ENCODE results near the gene DNAH2. TPM values are rescaled to one million over a fixed set of nuclear protein-coding genes. Genes with fewer than 3 reads are reported as not detected.

The DNAH2 gene
- polyA plus RNA-seq, 1 of the 3 experiments (the other 2 are of a cell fraction), result 0.13 TPM

GRCh38 chr17:7790150-7790549, 72.6 kb downstream of the DNAH2 start:
- WGBS (ENCODE audit: low lambda C conversion rate), result 90% methylated on average over 5 of the region's 5 CpGs
- TF ChIP-seq, protein P1, sequence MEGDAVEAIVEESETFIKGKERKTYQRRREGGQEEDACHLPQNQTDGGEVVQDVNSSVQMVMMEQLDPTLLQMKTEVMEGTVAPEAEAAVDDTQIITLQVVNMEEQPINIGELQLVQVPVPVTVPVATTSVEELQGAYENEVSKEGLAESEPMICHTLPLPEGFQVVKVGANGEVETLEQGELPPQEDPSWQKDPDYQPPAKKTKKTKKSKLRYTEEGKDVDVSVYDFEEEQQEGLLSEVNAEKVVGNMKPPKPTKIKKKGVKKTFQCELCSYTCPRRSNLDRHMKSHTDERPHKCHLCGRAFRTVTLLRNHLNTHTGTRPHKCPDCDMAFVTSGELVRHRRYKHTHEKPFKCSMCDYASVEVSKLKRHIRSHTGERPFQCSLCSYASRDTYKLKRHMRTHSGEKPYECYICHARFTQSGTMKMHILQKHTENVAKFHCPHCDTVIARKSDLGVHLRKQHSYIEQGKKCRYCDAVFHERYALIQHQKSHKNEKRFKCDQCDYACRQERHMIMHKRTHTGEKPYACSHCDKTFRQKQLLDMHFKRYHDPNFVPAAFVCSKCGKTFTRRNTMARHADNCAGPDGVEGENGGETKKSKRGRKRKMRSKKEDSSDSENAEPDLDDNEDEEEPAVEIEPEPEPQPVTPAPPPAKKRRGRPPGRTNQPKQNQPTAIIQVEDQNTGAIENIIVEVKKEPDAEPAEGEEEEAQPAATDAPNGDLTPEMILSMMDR (IDR thresholded peaks at IDR 0.05), result no peak
- TF ChIP-seq SIN3A (IDR thresholded peaks at IDR 0.05; ENCODE audit: borderline replicate concordance, low read depth, low read length) (no peak), IRF3 (IDR thresholded peaks at IDR 0.05; ENCODE audit: low read depth, low read length) (no peak), POLR2AphosphoS5 (IDR thresholded peaks at IDR 0.05; ENCODE audit: low read depth, low read length) (no peak)
- Histone ChIP-seq H3K4me1 (ENCODE audit: control insufficient read depth in 1 of 2, insufficient read depth in 2 of 2, low read depth in 1 of 2, low read length in 1 of 2) (no peaks in the 10 kb centered on the region), H3K36me3 (replicated peaks in 1 of 2; ENCODE audit: control insufficient read depth in 1 of 2, insufficient read depth in 2 of 2, low read length in 1 of 2) (no peaks in the 10 kb centered on the region), H4K20me1 (ENCODE audit: insufficient read depth) (no peaks in the 10 kb centered on the region), H3K4me3 (ENCODE audit: low read depth in 2 of 2, low read length in 1 of 2) (no peak overlapping the region), H3K9ac (no peak overlapping the region), H3K4me2 (no peak overlapping the region), H3K27ac (ENCODE audit: low read depth in 2 of 2, low read length in 1 of 2) (no peak overlapping the region), H3K27me3 (ENCODE audit: insufficient read depth) (no peaks in the 10 kb centered on the region), H2AFZ (ENCODE audit: low read depth) (no peak overlapping the region), H3K79me2 (ENCODE audit: insufficient read depth) (no peaks in the 10 kb centered on the region), H3K9me2 (no peaks in the 10 kb centered on the region), H3F3A (replicated peaks; ENCODE audit: insufficient read depth) (no peaks in the 10 kb centered on the region), H3K9me3 (no peaks in the 10 kb centered on the region)
- CTCF ChIA-PET, result interaction anchor here (1.0 kb wide), 1 partner anchor 11 kb away, joined by 5 read pairs; no protein-coding TSS in a partner anchor
- POLR2A ChIA-PET, result no interaction called here
- DNase-seq, result no peak

GRCh38 chr17:7792611-7793010, 75.1 kb downstream of the DNAH2 start:
- Histone ChIP-seq H3K9me2 (no peaks in the 10 kb centered on the region), H3K36me3 (replicated peaks in 1 of 2; ENCODE audit: control insufficient read depth in 1 of 2, insufficient read depth in 2 of 2, low read length in 1 of 2) (no peaks in the 10 kb centered on the region), H3F3A (replicated peaks; ENCODE audit: insufficient read depth) (no peaks in the 10 kb centered on the region), H4K20me1 (ENCODE audit: insufficient read depth) (no peaks in the 10 kb centered on the region), H3K27me3 (ENCODE audit: insufficient read depth) (no peaks in the 10 kb centered on the region), H3K4me1 (ENCODE audit: control insufficient read depth in 1 of 2, insufficient read depth in 2 of 2, low read depth in 1 of 2, low read length in 1 of 2) (no peaks in the 10 kb centered on the region), H2AFZ (ENCODE audit: low read depth) (no peak overlapping the region), H3K79me2 (ENCODE audit: insufficient read depth) (no peaks in the 10 kb centered on the region), H3K9me3 (no peaks in the 10 kb centered on the region), H3K4me2 (no peak overlapping the region), H3K9ac (no peak overlapping the region), H3K4me3 (ENCODE audit: low read depth in 2 of 2, low read length in 1 of 2) (no peak overlapping the region), H3K27ac (ENCODE audit: low read depth in 2 of 2, low read length in 1 of 2) (no peak overlapping the region)
- DNase-seq, result no peak
- CTCF ChIA-PET, result no interaction called here
- POLR2A ChIA-PET, result no interaction called here
- TF ChIP-seq MXI1 (IDR thresholded peaks at IDR 0.05; ENCODE audit: low read depth, low read length) (no peak), POLR2AphosphoS5 (IDR thresholded peaks at IDR 0.05; ENCODE audit: low read depth, low read length) (no peak), MEF2A (IDR thresholded peaks at IDR 0.05; ENCODE audit: borderline replicate concordance, low read depth) (no peak), TAF1 (IDR thresholded peaks at IDR 0.05; ENCODE audit: borderline replicate concordance, low read depth, low read length) (no peak), ELF1 (IDR thresholded peaks at IDR 0.05) (no peak), GABPA (IDR thresholded peaks at IDR 0.05; ENCODE audit: low read depth) (no peak), EZH2phosphoT487 (IDR thresholded peaks at IDR 0.05; ENCODE audit: borderline replicate concordance, low read depth) (no peak), CHD2 (IDR thresholded peaks at IDR 0.05; ENCODE audit: low read length, partially characterized antibody) (no peak), JUND (IDR thresholded peaks at IDR 0.05) (no peak), TCF12 (IDR thresholded peaks at IDR 0.05) (no peak), USF1 (IDR thresholded peaks at IDR 0.05; ENCODE audit: borderline replicate concordance, low read depth) (no peak)
- TF ChIP-seq, protein P1 (IDR thresholded peaks at IDR 0.05), result no peak
- WGBS (ENCODE audit: low lambda C conversion rate), result 83% methylated on average over 17 of the region's 17 CpGs

Measured in SK-N-SH (cell line).